ENCODE measurements around the gene ISG20. TPM values are rescaled to one million over a fixed set of nuclear protein-coding genes. Genes with fewer than 3 reads are reported as not detected.
A peak's percentile ranks its signal among the peaks of the same experiment; 100 is the strongest.

The ISG20 gene
- total and polyA plus RNA-seq, 8 donors = 3.0 to 14.2 (median 7.2) TPM

DNA sequence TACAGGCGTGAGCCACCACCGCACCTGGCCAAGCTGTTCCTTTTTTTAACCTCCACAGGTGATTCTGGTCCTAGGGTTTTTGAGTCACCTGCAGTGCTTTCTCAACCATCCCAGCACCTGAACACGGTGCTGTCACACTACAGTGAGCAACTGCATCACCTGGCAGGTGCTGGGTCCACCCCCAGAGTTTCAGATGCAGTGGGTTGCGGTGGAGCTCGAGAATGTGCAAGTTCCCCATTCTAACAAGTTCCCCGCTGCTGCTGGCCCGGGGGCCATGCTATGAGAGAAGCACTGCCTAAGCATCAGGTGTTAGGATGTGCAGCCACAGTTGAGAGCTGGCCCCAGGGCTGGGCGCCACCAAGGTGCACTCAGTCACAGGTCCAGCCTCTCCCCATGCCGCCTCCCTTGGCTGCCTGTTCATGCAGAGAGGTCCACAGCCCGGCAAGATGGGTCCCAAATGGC, 18.0 kb downstream of the ISG20 start:
- Histone ChIP-seq H3K4me1 (peaks cover 0 to 9% (median 2%) of the 10 kb centered on the region in 3 donors), H3K4me3 (no peak overlapping the region), H3K36me3 (no peaks in the 10 kb centered on the region), H3K27ac (no peak overlapping the region), H3K9me3 (no peaks in the 10 kb centered on the region), H3K27me3 (no peaks in the 10 kb centered on the region)
- ATAC-seq = peak in 1 of 4 donors; percentile 12
- FAIRE-seq = no peak
- intact Hi-C loops (cut with DNase I) = loop anchor here in 2 of 3 donors (5.0 kb wide), 2 partner anchors 176 to 181 kb away; no protein-coding TSS in a partner anchor
- no peak for DNase-seq
- 70 to 73% methylated on average over 10 of the region's 10 CpGs for WGBS, 2 donors
- TF ChIP-seq, protein P1, sequence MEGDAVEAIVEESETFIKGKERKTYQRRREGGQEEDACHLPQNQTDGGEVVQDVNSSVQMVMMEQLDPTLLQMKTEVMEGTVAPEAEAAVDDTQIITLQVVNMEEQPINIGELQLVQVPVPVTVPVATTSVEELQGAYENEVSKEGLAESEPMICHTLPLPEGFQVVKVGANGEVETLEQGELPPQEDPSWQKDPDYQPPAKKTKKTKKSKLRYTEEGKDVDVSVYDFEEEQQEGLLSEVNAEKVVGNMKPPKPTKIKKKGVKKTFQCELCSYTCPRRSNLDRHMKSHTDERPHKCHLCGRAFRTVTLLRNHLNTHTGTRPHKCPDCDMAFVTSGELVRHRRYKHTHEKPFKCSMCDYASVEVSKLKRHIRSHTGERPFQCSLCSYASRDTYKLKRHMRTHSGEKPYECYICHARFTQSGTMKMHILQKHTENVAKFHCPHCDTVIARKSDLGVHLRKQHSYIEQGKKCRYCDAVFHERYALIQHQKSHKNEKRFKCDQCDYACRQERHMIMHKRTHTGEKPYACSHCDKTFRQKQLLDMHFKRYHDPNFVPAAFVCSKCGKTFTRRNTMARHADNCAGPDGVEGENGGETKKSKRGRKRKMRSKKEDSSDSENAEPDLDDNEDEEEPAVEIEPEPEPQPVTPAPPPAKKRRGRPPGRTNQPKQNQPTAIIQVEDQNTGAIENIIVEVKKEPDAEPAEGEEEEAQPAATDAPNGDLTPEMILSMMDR (IDR thresholded peaks at IDR 0.05) = no peak

DNA sequence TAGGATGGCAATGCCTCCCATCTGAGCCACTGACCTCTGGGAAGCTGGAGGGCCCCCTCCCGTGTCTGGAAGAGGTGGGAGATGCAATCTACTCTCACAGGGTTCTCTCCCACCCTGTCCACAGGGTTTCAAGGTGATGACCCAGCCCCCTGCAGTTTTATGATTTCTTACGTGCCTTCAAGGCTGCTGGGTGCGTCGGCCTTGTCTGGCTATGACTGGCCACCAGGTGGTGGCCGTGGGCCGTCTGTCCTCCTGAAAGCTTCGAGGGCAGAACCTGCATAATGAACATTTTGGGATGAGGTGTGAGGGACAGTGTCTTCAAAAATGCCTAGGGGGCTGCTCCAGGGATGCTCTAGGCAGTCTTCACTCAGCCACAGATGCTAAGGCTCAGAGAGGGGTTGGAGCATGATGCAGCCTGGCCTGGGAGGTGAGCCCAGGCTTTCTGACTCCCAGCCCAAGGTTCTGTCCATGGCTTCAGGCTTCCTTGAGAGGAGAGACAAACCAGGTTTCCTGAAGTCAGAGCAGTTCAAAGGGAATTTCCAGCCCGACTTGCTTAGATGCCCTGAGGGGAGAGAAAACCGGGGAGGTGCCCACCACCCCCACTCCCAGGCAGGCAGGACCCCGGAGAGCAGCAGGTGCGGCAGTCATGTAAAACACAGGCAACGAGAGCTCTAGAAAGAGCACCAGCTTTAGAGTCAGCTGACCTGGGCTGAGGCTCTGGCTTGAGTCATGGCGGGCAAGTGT, 18.7 kb downstream of the ISG20 start:
- TF ChIP-seq, protein P1 (IDR thresholded peaks at IDR 0.05) = peak; percentile 29 to 69 (median 62)
- 26 to 34% methylated on average over 13 of the region's 13 CpGs for WGBS, 2 donors
- intact Hi-C loops (cut with DNase I) = loop anchor here in 2 of 3 donors (5.0 kb wide), 2 partner anchors 175 to 180 kb away; no protein-coding TSS in a partner anchor
- Histone ChIP-seq H3K4me3 (no peak overlapping the region), H3K27ac (no peak overlapping the region), H3K27me3 (no peaks in the 10 kb centered on the region), H3K4me1 (peaks cover 0 to 10% (median 2%) of the 10 kb centered on the region in 3 donors), H3K9me3 (no peaks in the 10 kb centered on the region), H3K36me3 (no peaks in the 10 kb centered on the region)
- peak in 4 of 6 donors; percentile 27 to 80 (median 54) for DNase-seq
- FAIRE-seq = no peak
- peak; percentile 49 to 75 (median 70) for ATAC-seq

DNA sequence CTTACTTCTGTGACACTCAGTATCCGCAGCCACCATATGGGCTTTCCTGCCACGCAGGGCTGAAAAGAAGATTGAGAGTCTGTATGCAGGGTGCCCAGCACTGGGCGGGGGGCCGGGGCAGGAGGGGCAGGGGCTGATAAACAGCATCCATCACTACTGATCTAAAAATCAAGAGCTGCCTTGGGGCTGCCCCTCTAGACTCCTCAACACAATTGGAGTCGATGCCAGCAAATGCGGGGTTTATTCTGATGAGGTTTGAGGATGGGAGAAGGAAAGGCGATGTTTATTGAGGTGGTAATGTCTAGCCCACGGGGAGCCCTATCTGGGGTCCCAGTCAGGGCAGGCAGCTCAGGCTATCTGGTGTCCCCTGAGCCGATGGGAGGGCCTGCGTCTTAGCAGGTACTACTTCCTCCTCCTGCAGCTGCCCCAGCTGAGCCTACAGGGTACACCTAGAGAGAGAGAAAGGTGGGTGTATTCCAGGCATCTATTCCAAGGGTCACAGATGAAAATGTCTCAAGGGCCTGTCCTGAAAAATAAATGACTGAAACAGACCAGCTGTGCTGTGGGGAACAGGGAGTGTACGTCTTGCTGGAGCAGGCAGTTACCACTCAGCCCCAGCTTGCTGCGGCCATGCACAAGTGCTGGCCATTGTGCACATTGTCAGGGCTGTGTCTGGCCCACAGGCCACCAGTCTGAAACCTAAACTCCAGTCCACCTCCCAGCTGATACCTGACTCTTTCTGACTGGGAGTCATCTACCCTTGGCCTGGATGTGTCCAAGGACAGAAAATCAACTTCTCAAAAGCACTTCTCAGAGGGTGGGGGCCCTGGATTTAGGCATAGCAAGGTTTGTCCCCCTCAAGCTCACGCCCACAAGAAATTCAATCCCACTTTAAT, 19.5 kb downstream of the ISG20 start:
- H3K27me3 ChIP-seq = no peaks in the 10 kb centered on the region
- TF ChIP-seq, protein P1 (IDR thresholded peaks at IDR 0.05) = no peak
- FAIRE-seq (no peak), DNase-seq (no peak), ATAC-seq (no peak)
- WGBS, 2 donors = 74 to 86% methylated on average over 11 to 13 of the region's 13 CpGs
- no peaks in the 10 kb centered on the region for H3K36me3 ChIP-seq
- no peaks in the 10 kb centered on the region for H3K9me3 ChIP-seq
- intact Hi-C loops (cut with DNase I) = loop anchor here in 2 of 3 donors (5.0 kb wide), 2 partner anchors 174 to 179 kb away; no protein-coding TSS in a partner anchor
- no peak overlapping the region for H3K27ac ChIP-seq
- H3K4me3 ChIP-seq = no peak overlapping the region
- peaks cover 0 to 10% (median 2%) of the 10 kb centered on the region in 3 donors for H3K4me1 ChIP-seq

DNA sequence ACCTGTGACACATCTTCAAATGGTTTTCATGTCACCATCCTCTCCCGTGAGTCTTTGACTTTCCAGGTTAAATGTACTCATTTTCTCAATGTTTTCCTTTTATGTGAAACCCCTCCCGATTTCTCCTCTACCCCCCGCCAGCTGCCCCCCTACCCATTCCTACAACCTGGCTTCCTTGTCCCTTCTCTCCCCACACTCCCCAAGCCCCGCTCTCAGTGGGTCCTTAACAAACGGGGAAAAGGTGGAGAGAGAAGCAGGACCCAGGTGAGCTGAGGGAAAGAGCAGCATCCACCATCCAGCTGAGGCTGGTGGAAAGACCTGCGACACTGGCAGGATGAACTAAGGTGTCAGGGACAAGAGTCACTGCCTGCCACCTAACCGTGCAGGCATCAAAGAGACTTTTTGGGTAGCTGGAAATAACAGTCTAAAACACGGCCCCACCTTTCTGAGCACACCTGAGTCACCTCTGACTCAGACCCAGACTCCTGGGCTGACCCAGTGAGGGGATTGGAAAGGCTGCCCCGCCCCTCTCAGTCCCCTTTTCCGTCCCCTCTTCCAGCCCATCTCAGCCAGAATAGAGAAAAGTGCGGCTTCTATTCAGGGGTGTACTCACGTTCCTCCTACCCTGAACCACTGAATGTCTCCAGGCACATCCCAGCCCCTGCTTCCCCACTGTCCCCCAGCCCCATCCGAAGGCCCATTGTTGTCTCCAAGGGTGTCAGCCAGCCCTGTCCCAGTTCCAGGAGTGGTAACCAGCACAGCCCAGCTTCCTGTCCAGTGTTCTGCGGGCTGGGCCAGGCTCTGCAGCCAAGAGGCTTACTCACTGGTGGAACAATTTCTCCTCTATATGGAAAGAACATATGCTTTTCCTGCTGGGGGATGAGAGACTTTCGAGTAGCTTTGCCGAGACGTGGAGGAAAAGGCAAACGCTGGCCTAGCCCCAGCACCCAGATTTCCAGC, 20.4 kb downstream of the ISG20 start:
- no peak overlapping the region for H3K4me3 ChIP-seq
- no peak for ATAC-seq
- intact Hi-C loops (cut with DNase I) = loop anchor here in 2 of 3 donors (5.0 kb wide), 2 partner anchors 173 to 178 kb away; no protein-coding TSS in a partner anchor
- peaks cover 0 to 10% (median 2%) of the 10 kb centered on the region in 3 donors for H3K4me1 ChIP-seq
- H3K27ac ChIP-seq = no peak overlapping the region
- no peaks in the 10 kb centered on the region for H3K27me3 ChIP-seq
- H3K9me3 ChIP-seq = no peaks in the 10 kb centered on the region
- FAIRE-seq = no peak
- 81% methylated on average over 18 of the region's 18 CpGs for WGBS, 2 donors
- TF ChIP-seq, protein P1 (IDR thresholded peaks at IDR 0.05) = no peak
- no peak for DNase-seq
- no peaks in the 10 kb centered on the region for H3K36me3 ChIP-seq
